BJ (cell line): Measurements from ENCODE around the gene SYNDIG1L. TPM values are rescaled to one million over a fixed set of nuclear protein-coding genes. Genes with fewer than 3 reads are reported as not detected.

Experiments used
- CTCF ChIA-PET: fragments of 350-600 bp; formaldehyde crosslinking; extraction: SDS; loops from one replicate; lab custom pipeline; 2021; ENCODE audit warnings: antibody characterized with exemption, inconsistent platforms; lab: Yijun Ruan, JAX
- POLR2A ChIA-PET: fragments of 300-600 bp; sonication (Branson Sonifier 250); formaldehyde crosslinking; extraction: SDS; loops from one replicate; lab custom pipeline; 2021; ENCODE audit warnings: antibody characterized with exemption; lab: Charles Lee
- DNase-seq: peaks from one replicate; pipeline ENCODE4 v3.0.0-alpha.2; 2011; ENCODE audit warnings: low read depth
- H3K27me3 ChIP-seq: 2 replicates; pipeline ENCODE4 v1.6.0; 2011; ENCODE audit warnings: low read length; ENCODE audit not compliant: control insufficient read depth, insufficient read depth
- H3K36me3 ChIP-seq: 2 replicates; pipeline ENCODE4 v1.5.1; 2011; ENCODE audit warnings: low read length; ENCODE audit not compliant: control insufficient read depth, insufficient read depth
- H3K4me3 ChIP-seq: 2 replicates; pipeline ENCODE4 v1.5.1; 2011; ENCODE audit warnings: low read depth, mild to moderate bottlenecking, control low read depth, low read length
- CTCF ChIP-seq: IDR thresholded peaks from 2 replicates; pipeline ENCODE4 v1.5.1; 2011; ENCODE audit warnings: low read depth, mild to moderate bottlenecking, control low read depth, inconsistent platforms, low read length, moderate library complexity; ENCODE audit not compliant: insufficient read depth
- polyA plus RNA-seq: library from polyadenylated mRNA; depleted of rRNA; stranded (reverse); fragments of >200 nt; gene quantifications from 2 replicates; pipeline ENCODE4 v1.2.3, GENCODE V29; 2011

The SYNDIG1L gene
- polyA plus RNA-seq, 1 experiment, result not detected

- ChIA-PET POLR2A (no interaction called here), CTCF (no interaction called here)
- no peak for DNase-seq
These were observed 45.2 kb downstream of the SYNDIG1L start for GRCh38 chr14:74380845-74381244.

GRCh38 chr14:74380172-74380571, 45.8 kb downstream of the SYNDIG1L start:
- DNase-seq, result no peak
- H3K36me3 ChIP-seq, result no peaks in the 10 kb centered on the region
- ChIA-PET CTCF (no interaction called here), POLR2A (no interaction called here)
- H3K27me3 ChIP-seq, result 0 out of 2 replicates have a peak, but pooled peaks cover 1% of the 10 kb centered on the region
- no peak for TF ChIP-seq CTCF
- H3K4me3 ChIP-seq, result no peak overlapping the region

More at GRCh38 chr14:74380845-74381244, 45.2 kb downstream of the SYNDIG1L start:
- no peak for TF ChIP-seq CTCF
- Histone ChIP-seq H3K27me3 (0 out of 2 replicates have a peak, but pooled peaks cover 1% of the 10 kb centered on the region), H3K4me3 (no peak overlapping the region), H3K36me3 (no peaks in the 10 kb centered on the region)

GRCh38 chr14:74377976-74378690, 47.9 kb downstream of the SYNDIG1L start:
- ChIA-PET CTCF (no interaction called here), POLR2A (no interaction called here)
- DNase-seq, result no peak
- no peak for TF ChIP-seq CTCF
- H3K36me3 ChIP-seq, result no peaks in the 10 kb centered on the region
- H3K4me3 ChIP-seq, result no peak overlapping the region
- H3K27me3 ChIP-seq, result 0 out of 2 replicates have a peak, but pooled peaks cover 1% of the 10 kb centered on the region

GRCh38 chr14:74368441-74368840, 57.6 kb downstream of the SYNDIG1L start:
- CTCF ChIA-PET, result interaction anchor here (1.6 to 3.3 kb wide), 2 partner anchors 10 to 110 kb away, joined by 3 to 13 read pairs; no protein-coding TSS in a partner anchor
- no peak for DNase-seq
- H3K4me3 ChIP-seq, result no peak overlapping the region
- H3K36me3 ChIP-seq, result no peaks in the 10 kb centered on the region
- POLR2A ChIA-PET, result no interaction called here
- no peak for TF ChIP-seq CTCF
- peaks cover 10% of the 10 kb centered on the region for H3K27me3 ChIP-seq

- Histone ChIP-seq H3K36me3 (no peaks in the 10 kb centered on the region), H3K4me3 (no peak overlapping the region), H3K27me3 (peaks cover 10% of the 10 kb centered on the region)
- ChIA-PET POLR2A (no interaction called here), CTCF (interaction anchor here (1.6 to 3.3 kb wide), 2 partner anchors 10 to 111 kb away, joined by 3 to 13 read pairs; no protein-coding TSS in a partner anchor)
- DNase-seq, result no peak
- no peak for TF ChIP-seq CTCF
These were observed 58.0 kb downstream of the SYNDIG1L start for GRCh38 chr14:74368026-74368425.
